NCI-H2029 (cell line): Measurements from ENCODE around the gene CTNND1.
"Not testable (repeated sequence)": the region's sequence is repeated elsewhere in the genome, so short reads cannot be mapped to it uniquely, and the experiment has no call there.

Experiments used
- DNase-seq: peaks from one replicate; lab custom pipeline; 2025; lab: John Stamatoyannopoulos, UW

The CTNND1 gene, protein sequence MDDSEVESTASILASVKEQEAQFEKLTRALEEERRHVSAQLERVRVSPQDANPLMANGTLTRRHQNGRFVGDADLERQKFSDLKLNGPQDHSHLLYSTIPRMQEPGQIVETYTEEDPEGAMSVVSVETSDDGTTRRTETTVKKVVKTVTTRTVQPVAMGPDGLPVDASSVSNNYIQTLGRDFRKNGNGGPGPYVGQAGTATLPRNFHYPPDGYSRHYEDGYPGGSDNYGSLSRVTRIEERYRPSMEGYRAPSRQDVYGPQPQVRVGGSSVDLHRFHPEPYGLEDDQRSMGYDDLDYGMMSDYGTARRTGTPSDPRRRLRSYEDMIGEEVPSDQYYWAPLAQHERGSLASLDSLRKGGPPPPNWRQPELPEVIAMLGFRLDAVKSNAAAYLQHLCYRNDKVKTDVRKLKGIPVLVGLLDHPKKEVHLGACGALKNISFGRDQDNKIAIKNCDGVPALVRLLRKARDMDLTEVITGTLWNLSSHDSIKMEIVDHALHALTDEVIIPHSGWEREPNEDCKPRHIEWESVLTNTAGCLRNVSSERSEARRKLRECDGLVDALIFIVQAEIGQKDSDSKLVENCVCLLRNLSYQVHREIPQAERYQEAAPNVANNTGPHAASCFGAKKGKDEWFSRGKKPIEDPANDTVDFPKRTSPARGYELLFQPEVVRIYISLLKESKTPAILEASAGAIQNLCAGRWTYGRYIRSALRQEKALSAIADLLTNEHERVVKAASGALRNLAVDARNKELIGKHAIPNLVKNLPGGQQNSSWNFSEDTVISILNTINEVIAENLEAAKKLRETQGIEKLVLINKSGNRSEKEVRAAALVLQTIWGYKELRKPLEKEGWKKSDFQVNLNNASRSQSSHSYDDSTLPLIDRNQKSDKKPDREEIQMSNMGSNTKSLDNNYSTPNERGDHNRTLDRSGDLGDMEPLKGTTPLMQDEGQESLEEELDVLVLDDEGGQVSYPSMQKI

DNA sequence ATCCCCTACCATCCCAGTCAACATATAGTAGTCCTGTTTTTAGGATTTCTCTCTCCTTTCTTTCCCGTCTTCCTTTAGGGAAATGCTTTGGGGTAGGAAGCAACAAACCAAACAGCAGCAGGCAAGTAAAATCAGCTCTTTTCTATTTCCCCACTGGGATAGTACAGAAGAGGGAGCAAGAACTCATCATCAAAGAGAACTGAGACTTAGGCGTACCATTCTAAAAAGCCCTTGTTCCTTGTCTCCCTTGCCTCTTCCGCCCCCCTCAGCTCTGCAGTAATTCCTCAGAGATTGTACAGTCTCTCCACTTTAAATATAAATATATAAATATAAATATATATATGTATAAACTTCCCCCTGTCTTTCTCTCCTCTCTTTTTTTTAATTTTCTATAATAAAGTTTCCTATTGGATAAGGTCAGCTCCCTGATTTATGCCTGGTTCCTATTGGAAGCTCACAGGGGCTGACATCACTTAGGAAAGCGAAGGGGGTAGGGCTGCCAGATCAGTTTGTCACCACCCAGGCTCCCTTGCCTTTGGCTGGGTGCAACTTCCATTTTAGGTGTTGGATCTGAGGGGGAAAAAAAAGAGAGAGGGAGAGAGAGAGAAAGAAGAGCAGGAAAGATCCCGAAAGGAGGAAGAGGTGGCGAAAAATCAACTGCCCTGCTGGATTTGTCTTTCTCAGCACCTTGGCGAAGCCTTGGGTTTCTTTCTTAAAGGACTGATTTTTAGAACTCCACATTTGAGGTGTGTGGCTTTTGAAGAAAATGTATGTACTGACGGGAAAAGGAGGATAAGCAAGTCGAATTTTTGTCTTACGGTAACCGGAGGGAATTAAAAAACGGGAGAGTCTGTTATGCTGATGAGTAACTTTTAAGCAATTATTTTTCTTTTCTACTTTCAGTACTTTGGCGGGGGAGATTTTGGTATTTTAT, at the start of gene CTNND1:
CTNND1 (plus strand) TSS at position 502 of the 934 bp plus-strand sequence. CDS start 29,677 bp downstream, outside the sequence.
- DNase-seq, result peak; percentile 97

DNA sequence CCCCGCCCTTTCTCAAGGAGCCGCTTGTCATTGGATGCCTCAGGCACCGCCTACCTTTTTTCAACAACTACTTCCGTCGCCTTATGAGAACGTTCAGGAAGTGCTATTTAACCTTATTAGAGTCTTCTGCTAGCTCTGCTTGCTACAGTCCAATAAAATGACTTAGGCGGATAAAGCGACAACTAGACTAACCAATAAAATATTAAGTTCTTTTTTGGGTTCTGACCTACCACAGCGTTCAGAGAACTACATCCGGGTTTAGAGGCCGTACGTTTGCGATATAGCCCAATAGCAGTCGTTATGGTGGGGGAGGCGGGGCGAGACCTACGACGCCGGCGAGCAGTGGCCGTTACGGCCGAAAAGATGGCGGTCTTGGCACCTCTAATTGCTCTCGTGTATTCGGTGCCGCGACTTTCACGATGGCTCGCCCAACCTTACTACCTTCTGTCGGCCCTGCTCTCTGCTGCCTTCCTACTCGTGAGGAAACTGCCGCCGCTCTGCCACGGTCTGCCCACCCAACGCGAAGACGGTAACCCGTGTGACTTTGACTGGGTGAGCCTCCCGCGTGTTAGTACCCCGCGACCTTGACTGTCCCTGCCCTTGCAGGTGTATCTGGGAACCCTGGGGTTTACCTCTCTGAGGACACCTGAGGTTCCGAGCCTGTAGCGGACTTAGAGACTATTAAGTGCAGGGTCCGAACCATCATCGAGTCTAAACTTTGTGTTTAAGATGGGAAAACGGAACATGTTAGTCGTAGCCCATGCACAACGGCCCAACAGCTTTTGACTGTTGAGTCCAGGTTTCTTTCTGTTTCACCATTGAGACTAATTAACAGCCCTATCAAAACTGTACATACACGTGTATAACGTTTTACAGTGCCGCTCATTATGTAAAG, 49.1 kb upstream of the CTNND1 start, which contains the start of gene TMX2:
TMX2 (plus strand) TSS at position 338 of the 895 bp plus-strand sequence; CDS start at position 364, 26 bp downstream.
- peak; percentile 99 for DNase-seq

DNA sequence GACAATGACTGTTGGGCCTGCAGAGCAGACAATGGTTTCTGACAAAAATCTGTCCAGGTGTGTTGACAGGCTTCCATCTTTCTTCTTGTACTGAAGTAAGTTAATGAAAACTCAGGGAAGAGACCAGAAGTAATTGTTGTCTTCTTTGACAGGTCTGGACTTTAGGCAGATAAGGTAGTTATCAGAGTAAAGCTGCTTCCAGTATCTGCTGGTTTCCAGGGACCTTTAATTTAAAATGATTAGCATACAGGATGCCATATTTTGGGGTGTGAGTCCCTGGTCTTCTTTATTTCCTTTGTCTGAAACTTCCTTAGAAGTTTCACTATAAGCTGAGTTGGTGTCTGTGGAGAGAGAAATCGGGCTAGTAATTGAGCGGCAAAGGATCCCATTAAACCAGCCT, 47.8 kb upstream of the CTNND1 start:
- no peak for DNase-seq

DNA sequence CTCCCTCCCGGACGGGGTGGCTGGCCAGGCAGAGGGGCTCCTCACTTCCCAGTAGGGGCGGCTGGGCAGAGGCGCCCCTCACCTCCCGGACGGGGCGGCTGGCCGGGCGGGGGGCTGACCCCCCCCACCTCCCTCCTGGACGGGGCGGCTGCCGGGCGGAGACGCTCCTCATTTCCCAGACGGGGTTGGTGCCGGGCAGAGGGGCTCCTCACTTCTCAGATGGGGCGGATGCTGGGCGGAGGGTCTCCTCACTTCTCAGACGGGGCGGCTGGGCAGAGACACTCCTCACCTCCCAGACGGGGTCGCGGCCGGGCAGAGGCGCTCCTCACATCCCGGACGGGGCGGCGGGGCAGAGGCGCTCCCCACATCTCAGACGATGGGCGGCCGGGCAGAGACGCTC, 44.9 kb upstream of the CTNND1 start:
- not testable (repeated sequence) for DNase-seq

DNA sequence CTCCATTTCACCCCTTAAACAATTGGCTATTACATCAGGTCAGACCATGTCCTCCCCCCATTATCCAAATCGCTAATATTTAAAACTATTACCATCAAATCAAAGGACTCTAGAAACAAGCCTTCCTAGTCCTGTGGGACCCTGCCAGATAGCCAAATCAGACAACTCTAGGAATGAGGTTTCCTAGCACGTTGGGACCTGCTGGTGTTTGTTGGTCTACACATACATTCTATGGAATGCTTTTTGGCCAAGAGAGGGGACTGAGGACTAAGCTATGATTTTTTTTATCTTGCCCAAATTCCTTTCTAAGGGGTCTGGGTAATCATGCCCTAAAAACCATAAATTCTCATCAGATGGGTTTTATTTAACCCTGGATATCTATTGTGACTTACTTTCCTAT, 34.4 kb upstream of the CTNND1 start:
- no peak for DNase-seq

DNA sequence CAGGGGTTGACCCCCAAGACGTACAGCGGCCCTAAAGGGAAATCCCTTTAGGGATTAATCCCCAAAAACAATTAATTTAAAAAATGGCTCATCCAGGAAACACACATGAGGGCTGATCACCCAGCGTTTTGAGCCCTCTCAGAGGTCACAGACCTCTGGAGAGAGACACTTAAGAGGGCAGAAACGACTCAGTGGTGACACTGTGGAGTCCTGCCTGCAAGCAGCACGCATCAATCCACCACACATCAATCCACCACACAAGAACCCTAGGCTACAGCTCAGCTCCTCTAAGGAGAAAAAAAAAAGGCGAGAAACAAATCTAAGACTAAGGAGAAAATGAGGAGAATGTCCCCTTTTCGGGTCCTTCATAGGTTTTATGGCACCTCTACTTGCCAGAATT, 32.8 kb upstream of the CTNND1 start:
- no peak for DNase-seq

DNA sequence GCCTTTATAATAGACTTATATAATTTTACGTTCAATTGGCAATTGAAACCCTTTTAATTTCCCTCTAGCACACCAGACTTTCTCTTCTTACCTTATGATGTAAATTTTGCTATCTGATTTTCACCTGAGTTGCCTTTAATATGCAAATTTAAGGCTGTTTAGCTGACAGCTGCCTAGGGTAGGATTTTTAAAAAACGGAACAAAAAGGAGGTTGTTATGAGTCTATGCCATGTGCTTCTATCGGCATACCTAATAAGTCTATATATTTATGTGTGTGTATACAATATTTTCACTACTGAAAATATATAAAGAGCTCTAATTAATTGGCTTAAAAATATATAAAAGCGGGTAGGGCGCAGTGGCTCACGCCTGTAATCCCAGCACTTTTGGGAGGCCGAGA, 32.1 kb upstream of the CTNND1 start:
- no peak for DNase-seq

DNA sequence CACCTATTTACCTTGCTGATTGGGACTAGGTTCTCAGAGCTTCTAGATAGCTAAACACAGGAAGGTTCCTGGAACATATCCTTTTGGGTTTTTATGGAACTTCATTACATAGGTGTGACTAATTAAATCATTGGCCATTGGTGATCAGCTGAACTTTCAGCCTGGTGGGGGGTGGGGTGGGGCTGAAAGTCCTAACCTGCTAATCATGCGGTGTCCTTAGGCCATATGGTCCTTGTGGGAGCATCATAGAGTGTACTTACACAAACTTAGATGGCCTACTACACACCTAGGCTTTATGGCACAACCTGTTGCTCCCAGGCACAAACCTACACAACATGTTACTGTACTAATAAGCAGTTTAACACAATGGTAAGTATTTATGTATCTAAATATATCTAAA, 28.9 kb upstream of the CTNND1 start:
- no peak for DNase-seq

DNA sequence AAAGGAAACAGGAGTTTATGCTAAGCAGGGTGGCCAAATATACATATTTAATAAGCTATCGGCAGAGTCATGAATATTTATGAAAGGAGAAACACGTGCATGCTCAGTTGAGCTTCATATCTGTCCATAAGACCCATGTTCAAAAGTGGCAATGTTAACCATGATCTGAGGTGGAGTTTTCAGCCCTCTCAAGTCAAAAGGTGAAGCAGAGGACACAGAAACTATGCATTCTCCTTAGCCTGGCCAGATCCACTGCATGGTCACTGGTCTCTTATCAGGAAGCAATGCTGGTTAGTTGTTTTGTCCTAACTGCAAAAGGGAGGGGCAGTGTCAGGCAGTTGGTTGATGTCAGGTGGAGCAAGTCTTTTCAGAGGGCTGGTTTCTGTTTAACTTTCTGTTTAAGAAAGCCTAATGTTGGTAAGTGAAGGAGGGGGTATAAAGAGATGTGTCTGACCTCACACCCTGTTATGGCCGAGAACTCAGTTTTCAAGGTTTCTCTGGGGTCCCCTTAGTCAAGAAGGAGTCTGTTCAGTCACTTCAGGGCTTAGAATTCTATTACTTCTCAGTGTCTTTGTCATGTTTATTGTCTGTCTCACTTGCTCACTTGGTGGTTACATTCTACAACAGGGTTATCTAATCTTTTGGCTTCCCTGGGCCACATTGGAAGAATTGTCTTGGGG, 25.8 kb upstream of the CTNND1 start:
- DNase-seq, result no peak

DNA sequence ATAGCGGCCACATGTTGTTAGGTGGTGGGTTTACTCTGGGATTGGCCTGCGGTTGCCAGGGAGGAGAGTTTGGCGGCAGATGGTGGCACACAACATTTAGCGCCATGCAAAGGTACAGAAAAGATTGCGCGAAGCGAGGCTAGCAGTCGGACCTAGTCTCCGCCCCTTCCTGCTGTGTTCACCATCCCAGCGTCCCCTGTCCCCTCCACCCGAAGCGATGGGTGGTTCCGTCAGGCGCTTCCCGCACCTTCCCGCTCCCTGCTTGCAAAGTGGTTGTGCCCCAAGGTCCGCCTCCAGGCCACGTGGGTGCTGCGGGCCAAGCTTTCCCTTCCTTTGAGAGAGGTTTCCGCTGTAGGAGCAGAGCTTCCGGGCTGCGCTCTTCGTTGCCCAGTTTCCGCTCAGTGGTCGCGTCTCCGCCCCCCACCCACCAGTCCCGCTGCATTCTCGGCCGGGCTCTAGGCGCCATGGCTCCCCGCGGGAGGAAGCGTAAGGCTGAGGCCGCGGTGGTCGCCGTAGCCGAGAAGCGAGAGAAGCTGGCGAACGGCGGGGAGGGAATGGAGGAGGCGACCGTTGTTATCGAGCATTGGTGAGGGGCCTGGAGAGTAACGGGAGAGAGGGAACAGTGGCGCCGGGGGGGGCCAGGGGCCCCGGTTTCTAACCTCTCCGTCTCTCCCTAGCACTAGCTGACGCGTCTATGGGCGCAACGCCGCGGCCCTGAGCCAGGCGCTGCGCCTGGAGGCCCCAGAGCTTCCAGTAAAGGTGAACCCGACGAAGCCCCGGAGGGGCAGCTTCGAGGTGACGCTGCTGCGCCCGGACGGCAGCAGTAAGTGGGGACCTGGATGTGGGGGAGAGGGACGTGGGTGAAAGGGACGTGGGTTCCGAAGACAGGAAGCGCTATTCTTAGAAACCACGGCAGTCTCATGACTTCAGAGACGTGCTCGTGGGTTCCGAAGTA, 20.2 kb upstream of the CTNND1 start, which contains the start of gene SELENOH:
SELENOH (plus strand) TSS at position 360 of the 955 bp plus-strand sequence; CDS start at position 465, 105 bp downstream.
- DNase-seq, result peak; percentile 96

DNA sequence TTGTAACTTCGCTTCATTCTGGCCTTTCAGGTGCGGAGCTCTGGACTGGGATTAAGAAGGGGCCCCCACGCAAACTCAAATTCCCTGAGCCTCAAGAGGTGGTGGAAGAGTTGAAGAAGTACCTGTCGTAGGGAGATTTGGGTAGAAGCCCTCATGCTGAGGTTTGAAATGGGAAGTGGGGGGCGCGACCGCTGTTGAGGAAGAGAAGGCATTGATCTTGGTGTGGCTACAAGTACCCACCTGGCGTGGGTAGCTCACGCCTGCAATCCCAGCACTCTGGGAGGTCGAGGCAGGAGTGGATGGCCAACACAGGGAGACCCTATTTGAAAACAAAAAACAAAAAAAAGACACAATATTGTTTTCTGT, 19.5 kb upstream of the CTNND1 start:
- DNase-seq, result no peak

DNA sequence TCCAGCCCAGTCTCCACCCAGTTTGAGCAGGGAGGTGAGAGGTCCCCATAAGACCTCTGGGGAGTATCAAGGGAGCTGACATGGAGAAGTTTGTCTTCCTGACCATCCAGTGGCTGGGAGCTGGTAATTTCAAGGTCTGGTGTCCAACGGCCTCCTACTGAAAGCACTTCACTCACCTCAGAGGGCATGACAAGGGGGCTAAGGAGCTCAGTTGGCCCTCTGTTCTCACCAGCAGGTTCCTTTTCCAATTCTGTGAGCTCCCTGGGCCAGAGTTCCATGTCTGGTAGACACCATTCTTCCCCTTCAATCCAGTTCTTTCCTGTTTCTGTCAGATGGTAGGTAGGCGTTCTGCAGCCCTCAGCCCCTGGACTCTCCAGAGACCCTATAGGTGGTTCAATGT, 17.2 kb upstream of the CTNND1 start:
- no peak for DNase-seq

DNA sequence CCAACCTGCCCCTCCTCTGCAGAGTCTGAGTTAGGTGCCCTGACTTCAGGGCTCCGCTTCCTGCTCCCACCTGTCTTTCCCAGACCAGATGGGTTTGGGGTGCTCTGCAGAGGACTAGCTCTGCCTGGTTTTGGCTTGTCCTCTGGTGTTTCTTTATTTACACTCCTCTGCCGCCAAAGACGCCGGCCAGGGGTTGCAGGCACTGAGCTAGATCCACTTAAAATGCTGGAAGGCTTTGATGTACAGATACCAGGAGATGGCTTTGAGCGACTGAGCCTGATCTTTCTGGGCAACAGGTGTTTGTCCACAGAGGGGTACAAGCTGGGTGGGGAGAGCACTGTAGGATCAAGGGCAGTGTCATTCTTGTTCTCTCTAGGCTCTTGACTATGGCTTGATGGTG, 16.4 kb upstream of the CTNND1 start:
- no peak for DNase-seq

DNA sequence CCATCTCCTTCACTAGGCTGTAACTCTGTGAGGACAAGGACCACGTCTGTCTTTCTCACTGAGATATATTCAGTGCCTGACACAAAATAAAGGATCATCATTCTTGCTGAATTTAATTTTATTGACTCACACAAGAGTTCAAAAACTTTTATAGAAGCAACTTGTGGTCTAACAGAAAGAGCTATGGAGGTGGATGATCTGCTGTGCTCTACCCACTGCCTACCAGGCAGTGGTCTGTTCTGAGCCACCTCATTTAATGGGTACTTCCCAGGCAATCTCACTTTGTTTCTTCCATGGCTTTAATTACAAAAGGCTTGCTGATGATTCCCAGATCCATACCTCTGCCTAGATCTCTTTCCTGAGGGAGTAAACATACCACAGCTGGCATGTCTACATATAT, 14.7 kb upstream of the CTNND1 start:
- DNase-seq, result no peak

DNA sequence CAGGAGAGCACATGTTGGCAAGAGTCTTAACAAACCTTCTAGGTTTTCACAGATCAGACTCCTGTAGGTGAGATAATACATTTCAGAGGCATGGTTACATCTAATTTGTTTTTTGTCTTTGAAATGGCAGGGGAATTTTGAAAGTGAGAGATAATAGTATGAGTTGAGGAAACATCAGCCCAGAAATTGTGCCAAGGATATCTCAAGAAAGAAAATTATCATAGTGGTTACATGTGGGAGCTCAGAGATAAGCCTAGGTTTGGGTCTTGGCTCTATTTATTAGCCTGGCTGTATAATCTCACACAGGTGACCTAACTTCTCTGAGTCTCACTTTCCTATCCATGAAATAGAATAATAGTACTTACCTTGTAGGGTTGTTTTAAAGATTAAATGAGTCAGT, 10.4 kb upstream of the CTNND1 start:
- DNase-seq, result no peak

DNA sequence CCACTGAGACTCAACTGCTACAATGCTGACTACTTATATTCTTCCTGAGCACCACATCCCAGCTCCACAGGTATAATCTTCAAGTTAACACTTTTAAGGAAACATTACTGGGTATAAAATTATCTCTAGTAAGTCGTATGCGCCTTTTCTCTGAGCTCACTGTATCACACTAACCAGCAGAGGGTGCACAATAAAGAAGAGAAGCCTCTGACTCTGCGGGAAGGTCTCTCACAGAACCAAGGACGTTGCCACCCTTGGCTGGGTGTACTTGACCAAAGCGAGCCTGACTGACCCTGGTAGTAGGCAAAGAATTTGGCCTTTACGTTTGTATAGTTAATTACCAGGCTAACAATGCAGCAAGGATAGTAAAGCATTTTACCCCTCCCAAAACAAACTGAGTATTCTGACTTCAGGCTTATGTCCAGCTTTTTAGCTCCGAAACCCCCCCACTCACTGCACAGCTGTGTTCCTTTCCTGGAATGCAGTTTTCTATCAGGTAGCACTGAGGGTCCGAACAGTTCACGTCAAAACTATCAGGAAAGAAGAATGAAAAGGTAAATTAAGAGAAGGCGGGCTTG, 9.8 kb upstream of the CTNND1 start, which contains the start of gene BTBD18:
BTBD18 (minus strand) TSS at position 144 of the 578 bp plus-strand sequence. CDS start 631 bp downstream, outside the sequence.
- peak; percentile 21 for DNase-seq

DNA sequence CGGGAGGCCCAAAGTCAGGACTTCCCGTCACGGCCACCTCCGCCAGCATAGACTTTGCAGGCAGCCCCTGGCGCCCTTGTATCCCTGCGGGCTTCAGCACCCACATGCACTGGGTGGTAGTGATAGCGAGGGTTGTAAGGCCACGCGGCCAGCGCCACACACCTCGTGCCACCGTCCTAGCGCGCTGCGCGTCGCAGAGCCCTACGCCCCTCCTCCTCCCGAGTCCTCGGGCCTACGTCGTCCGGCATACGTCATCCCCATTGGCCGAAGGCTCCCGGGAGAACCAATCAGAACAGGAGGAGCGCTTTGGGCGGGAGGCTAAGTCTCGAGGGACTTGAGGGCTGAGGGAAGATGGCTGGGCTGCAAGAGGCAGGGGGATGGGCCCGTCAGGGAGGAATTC, 8.6 kb upstream of the CTNND1 start:
- no peak for DNase-seq

DNA sequence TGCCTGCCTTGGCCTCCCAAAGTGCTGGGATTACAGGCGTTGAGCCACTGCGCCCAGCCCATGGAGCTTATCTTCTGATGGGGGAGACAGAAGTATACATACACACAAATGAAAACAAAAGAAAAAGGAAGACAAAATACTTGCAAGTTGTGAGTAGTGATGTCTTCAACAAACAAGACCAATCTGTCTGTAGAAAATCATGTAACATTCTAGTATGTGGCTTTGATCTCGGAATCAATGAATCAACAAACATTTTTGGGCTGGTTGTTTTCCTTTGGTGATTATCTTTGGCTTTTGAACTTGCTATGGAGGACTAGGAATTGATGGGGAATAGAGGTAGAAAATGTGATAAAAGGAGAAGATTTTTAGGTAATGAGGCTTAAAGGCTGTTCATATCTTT, 3.4 kb upstream of the CTNND1 start:
- DNase-seq, result no peak
